Measurements from ENCODE around the gene FARS2.
A peak's percentile ranks its signal among the peaks of the same experiment; 100 is the strongest.

Gene FARS2

GRCh38 chr6:5595184-5595583 is 333.9 kb downstream of the FARS2 start:
- no peak for DNase-seq

- no peak for DNase-seq
These were observed 336.1 kb downstream of the FARS2 start for GRCh38 chr6:5597413-5597812.

GRCh38 chr6:5598123-5598522 is 336.8 kb downstream of the FARS2 start:
- DNase-seq = no peak

- no peak for DNase-seq
These were observed 337.8 kb downstream of the FARS2 start for GRCh38 chr6:5599127-5599526.

GRCh38 chr6:5605937-5606336 is 344.6 kb downstream of the FARS2 start:
- no peak for DNase-seq

GRCh38 chr6:5606546-5606945 is 345.2 kb downstream of the FARS2 start:
- no peak for DNase-seq

- DNase-seq = no peak
These were observed 349.3 kb downstream of the FARS2 start for GRCh38 chr6:5610640-5611039.

GRCh38 chr6:5617179-5617578 is 355.9 kb downstream of the FARS2 start:
- DNase-seq = no peak

GRCh38 chr6:5619249-5619648 is 357.9 kb downstream of the FARS2 start:
- peak; percentile 40 for DNase-seq

- DNase-seq = no peak
These were observed 361.1 kb downstream of the FARS2 start for GRCh38 chr6:5622276-5623005.

- DNase-seq = no peak
These were observed 362.5 kb downstream of the FARS2 start for GRCh38 chr6:5623769-5624168.

GRCh38 chr6:5624256-5624655 is 362.9 kb downstream of the FARS2 start:
- DNase-seq = no peak

- peak; percentile 30 for DNase-seq
These were observed 365.6 kb downstream of the FARS2 start for GRCh38 chr6:5626727-5627426.

GRCh38 chr6:5630636-5631035 is 369.3 kb downstream of the FARS2 start:
- no peak for DNase-seq

- DNase-seq = no peak
These were observed 371.1 kb downstream of the FARS2 start for GRCh38 chr6:5632348-5632935.

- DNase-seq = no peak
These were observed 373.2 kb downstream of the FARS2 start for GRCh38 chr6:5634525-5634924.

GRCh38 chr6:5636210-5637030 is 375.1 kb downstream of the FARS2 start:
- no peak for DNase-seq

- no peak for DNase-seq
These were observed 376.4 kb downstream of the FARS2 start for GRCh38 chr6:5637714-5638113.

- DNase-seq = no peak
These were observed 377.4 kb downstream of the FARS2 start for GRCh38 chr6:5638666-5639065.

GRCh38 chr6:5639193-5639592 is 377.9 kb downstream of the FARS2 start:
- no peak for DNase-seq

GRCh38 chr6:5640614-5641013 is 379.3 kb downstream of the FARS2 start:
- no peak for DNase-seq

GRCh38 chr6:5644523-5645185 is 383.3 kb downstream of the FARS2 start:
- no peak for DNase-seq

Data from CD4-positive, alpha-beta T cell treated with Interleukin-4 for 4 hours (primary cell).